Measurements from ENCODE around the gene HYDIN. TPM values are rescaled to one million over a fixed set of nuclear protein-coding genes. Genes with fewer than 3 reads are reported as not detected.

Gene HYDIN
- polyA plus RNA-seq, 1 of the 3 experiments (the other 2 are of a cell fraction), result 0.33 TPM

- CTCF ChIA-PET, result interaction anchor here (0.7 kb wide), 1 partner anchor 53 kb away, joined by 4 read pairs; no protein-coding TSS in a partner anchor
- H3K9me3 ChIP-seq, result no peaks in the 10 kb centered on the region
Observed at GRCh38 chr16:71259086-71259485, 28.6 kb upstream of the HYDIN start.

More at GRCh38 chr16:71259086-71259485, 28.6 kb upstream of the HYDIN start:
- Histone ChIP-seq H3K4me2 (no peak overlapping the region), H3K9me2 (no peaks in the 10 kb centered on the region), H3K79me2 (ENCODE audit: insufficient read depth) (no peaks in the 10 kb centered on the region), H3K27me3 (ENCODE audit: insufficient read depth) (no peaks in the 10 kb centered on the region; the same call in 1 of the 2 replicates), H3K36me3 (replicated peaks in 1 of 2; ENCODE audit: control insufficient read depth in 1 of 2, insufficient read depth in 2 of 2, low read length in 1 of 2) (no peaks in the 10 kb centered on the region), H3K4me1 (ENCODE audit: control insufficient read depth in 1 of 2, insufficient read depth in 2 of 2, low read depth in 1 of 2, low read length in 1 of 2) (peaks cover 0 to 9% of the 10 kb centered on the region in 2 experiments; a peak in 2 of 4 replicates), H2AFZ (ENCODE audit: low read depth) (no peak overlapping the region), H4K20me1 (ENCODE audit: insufficient read depth) (no peaks in the 10 kb centered on the region), H3K4me3 (ENCODE audit: low read depth in 2 of 2, low read length in 1 of 2) (no peak overlapping the region), H3K9ac (no peak overlapping the region), H3F3A (replicated peaks; ENCODE audit: insufficient read depth) (no peaks in the 10 kb centered on the region), H3K27ac (ENCODE audit: low read depth in 2 of 2, low read length in 1 of 2) (no peak overlapping the region)
- DNase-seq, result no peak
- WGBS (ENCODE audit: low lambda C conversion rate), result 23% methylated on average over 5 of the region's 5 CpGs
- POLR2A ChIA-PET, result no interaction called here
- TF ChIP-seq MAX (IDR thresholded peaks at IDR 0.05; ENCODE audit: low read depth), result no peak
- TF ChIP-seq ZBTB33 (IDR thresholded peaks at IDR 0.05; ENCODE audit: borderline replicate concordance, low read depth), result no peak
- no peak for TF ChIP-seq CHD2 (IDR thresholded peaks at IDR 0.05; ENCODE audit: low read length, partially characterized antibody)
- no peak for TF ChIP-seq MEF2A (IDR thresholded peaks at IDR 0.05; ENCODE audit: borderline replicate concordance, low read depth)
- no peak for TF ChIP-seq RCOR1 (IDR thresholded peaks at IDR 0.05; ENCODE audit: low read length)
- TF ChIP-seq USF2 (IDR thresholded peaks at IDR 0.05; ENCODE audit: borderline replicate concordance, low read depth, low read length), result no peak
- TF ChIP-seq FOSL2 (IDR thresholded peaks at IDR 0.05; ENCODE audit: borderline replicate concordance, low read depth), result no peak
- TF ChIP-seq SIN3A (IDR thresholded peaks at IDR 0.05; ENCODE audit: borderline replicate concordance, low read depth, low read length), result no peak
- TF ChIP-seq NRF1 (IDR thresholded peaks at IDR 0.05; ENCODE audit: low read depth, low read length), result no peak
- TF ChIP-seq, protein P1, sequence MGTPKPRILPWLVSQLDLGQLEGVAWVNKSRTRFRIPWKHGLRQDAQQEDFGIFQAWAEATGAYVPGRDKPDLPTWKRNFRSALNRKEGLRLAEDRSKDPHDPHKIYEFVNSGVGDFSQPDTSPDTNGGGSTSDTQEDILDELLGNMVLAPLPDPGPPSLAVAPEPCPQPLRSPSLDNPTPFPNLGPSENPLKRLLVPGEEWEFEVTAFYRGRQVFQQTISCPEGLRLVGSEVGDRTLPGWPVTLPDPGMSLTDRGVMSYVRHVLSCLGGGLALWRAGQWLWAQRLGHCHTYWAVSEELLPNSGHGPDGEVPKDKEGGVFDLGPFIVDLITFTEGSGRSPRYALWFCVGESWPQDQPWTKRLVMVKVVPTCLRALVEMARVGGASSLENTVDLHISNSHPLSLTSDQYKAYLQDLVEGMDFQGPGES (IDR thresholded peaks at IDR 0.05; ENCODE audit: low read depth, low read length), result no peak
